ENCODE results near the gene RETREG1.
A peak's percentile ranks its signal among the peaks of the same experiment; 100 is the strongest.

DNA sequence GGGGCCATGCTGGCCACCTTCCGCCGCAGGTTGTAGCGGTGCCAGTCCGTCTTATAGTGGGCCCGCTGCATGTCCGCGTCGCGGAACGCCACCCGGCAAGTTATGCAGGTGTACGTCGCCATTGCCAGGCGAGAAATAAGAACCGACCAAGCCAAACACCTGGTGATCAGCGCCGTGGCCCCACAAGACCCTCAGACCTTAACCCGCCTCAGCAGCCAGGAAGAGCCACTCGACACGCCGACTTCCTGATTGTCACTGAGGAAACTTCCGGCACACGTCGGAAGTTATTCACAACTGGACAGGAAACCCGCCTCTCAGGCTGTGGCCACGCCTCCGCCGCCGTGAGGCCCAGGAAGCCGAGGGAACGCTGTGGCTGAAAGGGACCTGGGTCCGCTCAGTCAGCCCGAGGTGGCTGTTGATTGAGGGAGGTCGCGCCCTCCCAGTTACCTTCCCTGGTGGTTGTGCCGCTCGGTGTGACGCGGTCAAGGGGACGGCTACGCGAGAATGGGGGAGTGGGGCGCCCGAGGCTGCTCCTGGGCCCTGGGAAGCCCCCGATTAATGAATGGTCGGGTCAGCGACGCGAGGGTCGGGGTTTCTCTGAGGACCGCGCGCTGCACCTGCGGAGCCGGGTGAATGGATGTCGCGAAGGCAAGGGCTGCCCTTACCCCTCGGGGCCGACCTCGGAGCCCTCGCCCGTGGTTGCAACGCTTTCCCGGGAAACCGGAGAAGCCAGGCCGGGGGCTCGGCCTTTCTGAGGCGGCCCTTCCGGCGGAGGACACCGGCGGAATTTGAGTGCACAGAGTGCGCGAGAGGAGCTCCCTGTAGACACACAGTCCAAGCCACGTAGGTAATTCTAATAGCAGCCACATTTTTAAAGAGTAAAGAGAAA, 151.0 kb downstream of the RETREG1 start, which contains the start of gene ZNF622:
- TF ChIP-seq, protein P1, sequence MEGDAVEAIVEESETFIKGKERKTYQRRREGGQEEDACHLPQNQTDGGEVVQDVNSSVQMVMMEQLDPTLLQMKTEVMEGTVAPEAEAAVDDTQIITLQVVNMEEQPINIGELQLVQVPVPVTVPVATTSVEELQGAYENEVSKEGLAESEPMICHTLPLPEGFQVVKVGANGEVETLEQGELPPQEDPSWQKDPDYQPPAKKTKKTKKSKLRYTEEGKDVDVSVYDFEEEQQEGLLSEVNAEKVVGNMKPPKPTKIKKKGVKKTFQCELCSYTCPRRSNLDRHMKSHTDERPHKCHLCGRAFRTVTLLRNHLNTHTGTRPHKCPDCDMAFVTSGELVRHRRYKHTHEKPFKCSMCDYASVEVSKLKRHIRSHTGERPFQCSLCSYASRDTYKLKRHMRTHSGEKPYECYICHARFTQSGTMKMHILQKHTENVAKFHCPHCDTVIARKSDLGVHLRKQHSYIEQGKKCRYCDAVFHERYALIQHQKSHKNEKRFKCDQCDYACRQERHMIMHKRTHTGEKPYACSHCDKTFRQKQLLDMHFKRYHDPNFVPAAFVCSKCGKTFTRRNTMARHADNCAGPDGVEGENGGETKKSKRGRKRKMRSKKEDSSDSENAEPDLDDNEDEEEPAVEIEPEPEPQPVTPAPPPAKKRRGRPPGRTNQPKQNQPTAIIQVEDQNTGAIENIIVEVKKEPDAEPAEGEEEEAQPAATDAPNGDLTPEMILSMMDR (IDR thresholded peaks at IDR 0.05): no peak
- peak; percentile 16 to 71 for TF ChIP-seq POLR2A (IDR thresholded peaks at IDR 0.05)
